Ascending aorta (tissue), 2 donors: ENCODE results near the gene TMEM204. TPM values are rescaled to one million over a fixed set of nuclear protein-coding genes. Genes with fewer than 3 reads are reported as not detected.

Source experiments
- DNase-seq, 2 donors: peaks; one replicate each; pipeline ENCODE4 v3.0.0-alpha.2; 2019; ENCODE audit warnings: low spot score in 2 of 2
- H3K27ac ChIP-seq, 2 donors: fragments of 200-600 bp; sonication (generic); one replicate each; pipeline ENCODE4 v1.5.1; 2016 to 2017; ENCODE audit warnings: mild to moderate bottlenecking in 1 of 2
- H3K27me3 ChIP-seq: fragments of 200-600 bp; sonication (generic); one replicate; pipeline ENCODE4 v1.5.1; 2017
- H3K36me3 ChIP-seq, 2 donors: fragments of 200-600 bp; sonication (generic); one replicate each; pipeline ENCODE4 v1.5.1; 2016
- H3K4me1 ChIP-seq, 2 donors: fragments of 200-600 bp; sonication (generic); one replicate each; pipeline ENCODE4 v1.5.1; 2016 to 2017; ENCODE audit warnings: mild to moderate bottlenecking in 1 of 2
- H3K4me3 ChIP-seq, 2 donors: fragments of 200-600 bp; sonication (generic); one replicate each; pipeline ENCODE4 v1.5.1; 2016 to 2017; ENCODE audit warnings: mild to moderate bottlenecking in 1 of 2
- H3K9me3 ChIP-seq, 2 donors: fragments of 200-600 bp; sonication (generic); one replicate each; pipeline ENCODE4 v1.5.1; 2016
- CTCF ChIP-seq, 3 experiments: fragments of 200-600 bp in 2 of 3; fragments of 450-650 bp in 1 of 3; sonication (generic) in 2 of 3; IDR thresholded peaks; one replicate each; pipeline ENCODE4 v1.5.1; 2016 to 2019; ENCODE audit warnings: antibody characterized with exemption in 3 of 3, mild to moderate bottlenecking in 1 of 3, moderate library complexity in 1 of 3
- intact Hi-C: fragments of 100-400 bp; cut with DNase I; formaldehyde crosslinking; loops from one replicate; pipeline ENCODE4 v1.15.1; 2023
- total RNA-seq: library from RNA; depleted of rRNA; stranded (reverse); fragments of >200 nt; gene quantifications from one replicate; pipeline ENCODE4 v1.1.0, GENCODE V29; 2016

The TMEM204 gene
- total RNA-seq, 1 donor from 2014 or later, result 145 TPM

DNA sequence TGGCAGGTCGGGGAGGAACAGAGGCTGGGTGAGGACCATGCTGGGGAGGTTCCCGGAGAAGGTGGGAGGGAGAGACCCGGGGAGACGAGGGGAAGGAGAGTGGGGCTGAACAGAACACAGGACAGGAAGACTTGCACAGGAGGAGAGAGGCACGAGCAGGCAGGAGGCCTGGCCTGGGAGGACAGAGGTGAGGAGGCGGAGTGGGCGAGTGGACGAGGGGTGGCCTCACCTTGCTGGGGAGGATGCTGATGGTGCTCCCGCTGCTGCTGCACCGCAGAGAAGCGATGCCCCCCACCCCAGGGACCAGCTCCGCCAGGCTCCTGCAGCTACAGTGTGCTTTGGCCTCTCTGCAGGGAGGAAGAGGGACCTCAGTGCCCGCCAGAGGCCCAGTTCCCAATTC, 34.5 kb downstream of the TMEM204 start:
- Histone ChIP-seq H3K27me3 (no peaks in the 10 kb centered on the region), H3K4me3 (no peak overlapping the region), H3K9me3 (no peaks in the 10 kb centered on the region), H3K27ac (no peak overlapping the region), H3K4me1 (no peaks in the 10 kb centered on the region), H3K36me3 (peaks cover 0 to 1% of the 10 kb centered on the region in 2 donors)
- DNase-seq, result no peak
- TF ChIP-seq CTCF (IDR thresholded peaks at IDR 0.05), result no peak
- intact Hi-C loops, result no loop called here

DNA sequence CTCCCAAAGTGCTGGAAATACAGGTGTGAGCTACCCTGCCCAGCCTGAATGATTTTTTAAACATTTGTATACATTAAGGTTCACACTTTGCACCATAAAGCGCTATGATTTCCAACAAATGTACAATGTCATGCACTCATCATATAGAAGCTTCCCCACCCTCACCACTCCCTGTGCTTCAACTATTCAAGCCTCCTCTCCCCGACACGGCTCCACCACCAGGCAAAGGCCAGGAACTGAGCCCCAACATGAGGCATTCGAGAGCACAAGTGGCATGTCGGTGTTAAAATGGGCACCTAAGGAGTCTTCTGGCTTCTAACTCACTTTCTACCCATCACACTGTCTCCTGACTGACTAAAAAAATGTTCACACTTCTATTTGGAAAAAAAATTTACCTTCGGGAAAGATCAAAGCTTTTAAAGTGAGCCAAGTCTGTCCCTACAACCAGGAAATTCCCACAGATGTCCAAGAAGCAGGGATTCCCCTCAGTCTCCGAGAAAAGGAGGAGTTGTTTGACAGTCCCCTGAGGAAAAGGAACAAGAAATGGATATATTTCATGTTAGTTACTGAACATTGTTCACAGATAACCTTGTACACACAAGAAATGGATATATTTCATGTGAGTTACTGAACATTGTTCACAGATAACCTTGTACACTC, 37.7 kb downstream of the TMEM204 start:
- Histone ChIP-seq H3K9me3 (no peaks in the 10 kb centered on the region), H3K36me3 (no peaks in the 10 kb centered on the region), H3K27ac (no peak overlapping the region), H3K4me3 (no peak overlapping the region), H3K4me1 (no peaks in the 10 kb centered on the region), H3K27me3 (no peaks in the 10 kb centered on the region)
- TF ChIP-seq CTCF (IDR thresholded peaks at IDR 0.05), result no peak
- no peak for DNase-seq
- intact Hi-C loops, result no loop called here

DNA sequence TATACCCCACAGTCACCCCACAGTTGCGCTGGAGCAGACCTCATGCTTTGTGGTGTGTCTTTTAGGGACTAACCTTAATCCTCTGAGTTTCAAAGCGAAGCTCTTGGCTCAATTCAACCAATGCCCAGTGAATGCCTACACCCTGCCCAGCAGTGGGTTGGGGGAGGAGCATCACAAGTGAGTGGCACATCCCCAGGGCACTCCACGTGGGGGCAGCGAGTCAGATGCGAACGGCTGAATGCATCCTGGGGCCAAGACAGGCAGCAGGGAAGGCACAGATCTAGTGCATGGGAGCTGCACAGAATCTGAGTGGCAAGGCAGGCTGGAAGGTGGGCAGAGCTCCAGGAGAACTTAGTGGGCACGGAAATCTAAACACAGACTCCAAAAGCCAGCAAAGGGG, 39.2 kb downstream of the TMEM204 start:
- H3K27ac ChIP-seq, result no peak overlapping the region
- no peaks in the 10 kb centered on the region for H3K27me3 ChIP-seq
- H3K4me1 ChIP-seq, result no peaks in the 10 kb centered on the region
- intact Hi-C loops, result no loop called here
- no peaks in the 10 kb centered on the region for H3K9me3 ChIP-seq
- H3K36me3 ChIP-seq, result no peaks in the 10 kb centered on the region
- TF ChIP-seq CTCF (IDR thresholded peaks at IDR 0.05), result no peak
- DNase-seq, result no peak
- H3K4me3 ChIP-seq, result no peak overlapping the region

DNA sequence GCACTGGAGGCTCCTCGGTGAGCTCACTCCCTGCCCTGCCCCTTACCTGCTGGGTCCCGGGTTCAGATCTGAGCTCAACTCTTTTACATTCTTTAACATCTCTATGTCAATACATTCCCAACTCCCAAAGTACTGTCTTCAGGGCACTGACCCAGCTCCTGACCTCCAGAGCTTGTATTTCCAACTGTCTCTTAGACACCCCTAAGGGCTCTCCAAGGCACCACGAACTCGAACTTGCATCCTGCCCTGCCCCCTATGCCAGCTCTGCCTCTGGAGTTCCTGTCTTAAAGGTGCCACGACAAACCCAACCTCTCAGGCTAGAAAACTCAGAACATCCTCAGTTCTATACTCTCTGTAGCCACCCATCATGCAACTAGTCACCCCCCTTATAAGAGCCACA, 39.8 kb downstream of the TMEM204 start:
- no peak for TF ChIP-seq CTCF (IDR thresholded peaks at IDR 0.05)

DNA sequence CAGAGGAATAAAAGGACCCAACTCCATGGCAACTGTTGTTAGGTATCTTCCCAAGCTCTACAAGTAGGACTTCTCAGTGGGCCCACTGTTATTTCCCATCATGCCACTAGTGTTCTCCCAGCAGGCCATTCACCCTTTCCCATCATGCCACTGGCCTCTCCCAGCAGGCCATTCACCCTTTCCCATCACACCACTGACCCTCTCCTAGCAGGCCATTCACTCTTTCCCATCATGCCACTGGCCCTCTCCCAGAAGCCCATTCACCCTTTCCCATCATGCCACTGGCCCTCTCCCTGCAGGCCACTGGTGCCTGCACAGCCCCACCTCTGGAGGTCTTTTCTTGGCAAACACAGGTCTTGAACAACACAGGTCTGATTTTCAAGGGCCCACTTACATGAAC, 42.1 kb downstream of the TMEM204 start:
- no peaks in the 10 kb centered on the region for H3K9me3 ChIP-seq
- H3K4me3 ChIP-seq, result no peak overlapping the region
- no peaks in the 10 kb centered on the region for H3K4me1 ChIP-seq
- H3K27ac ChIP-seq, result no peak overlapping the region
- TF ChIP-seq CTCF (IDR thresholded peaks at IDR 0.05), result no peak
- intact Hi-C loops, result no loop called here
- H3K27me3 ChIP-seq, result no peaks in the 10 kb centered on the region
- peaks cover 8 to 11% of the 10 kb centered on the region in 2 donors for H3K36me3 ChIP-seq
- DNase-seq, result no peak

More for the DNA sequence above, 39.8 kb downstream of the TMEM204 start:
- Histone ChIP-seq H3K9me3 (no peaks in the 10 kb centered on the region), H3K27ac (no peak overlapping the region), H3K4me1 (no peaks in the 10 kb centered on the region), H3K36me3 (no peaks in the 10 kb centered on the region), H3K4me3 (no peak overlapping the region), H3K27me3 (no peaks in the 10 kb centered on the region)
- DNase-seq, result no peak
- intact Hi-C loops, result no loop called here

GRCh38 chr16:1579214-1579613, 45.7 kb downstream of the TMEM204 start:
- Histone ChIP-seq H3K4me3 (no peak overlapping the region), H3K27ac (no peak overlapping the region)
- DNase-seq, result no peak

More at GRCh38 chr16:1579214-1579613, 45.7 kb downstream of the TMEM204 start:
- intact Hi-C loops, result no loop called here
- no peaks in the 10 kb centered on the region for H3K27me3 ChIP-seq
- no peaks in the 10 kb centered on the region for H3K9me3 ChIP-seq
- no peak for TF ChIP-seq CTCF (IDR thresholded peaks at IDR 0.05)
- H3K4me1 ChIP-seq, result no peaks in the 10 kb centered on the region
- H3K36me3 ChIP-seq, result peaks cover 13 to 28% of the 10 kb centered on the region in 2 donors
